DND-41 (cell line): ENCODE measurements around the gene ZFHX3.

Source experiments
- ATAC-seq: fragments of 200-7000 bp; cut with Tn5 transposase; 3 replicates; pipeline ENCODE4 v1.9.1; 2021; ENCODE audit warnings: low read depth; ENCODE audit not compliant: insufficient read depth
- DNase-seq: peaks from one replicate; pipeline ENCODE4 v3.0.0-alpha.2; 2020
- H2AFZ ChIP-seq: 2 replicates; pipeline ENCODE4 v1.6.0; 2012; ENCODE audit warnings: low read depth, low read length
- H3K27ac ChIP-seq: 2 replicates; pipeline ENCODE4 v1.5.1; 2012; ENCODE audit warnings: low read length, inconsistent platforms
- H3K27me3 ChIP-seq: fragments of 200-600 bp; sonication (generic); 2 replicates; pipeline ENCODE4 v1.6.0; 2012; ENCODE audit warnings: low read length, mild to moderate bottlenecking, inconsistent platforms; ENCODE audit not compliant: insufficient read depth, poor library complexity
- H3K36me3 ChIP-seq: 2 replicates; pipeline ENCODE4 v1.5.1; 2012; ENCODE audit warnings: low read length, inconsistent platforms; ENCODE audit not compliant: insufficient read depth
- H3K4me1 ChIP-seq: 2 replicates; pipeline ENCODE4 v1.5.1; 2012; ENCODE audit warnings: mild to moderate bottlenecking, low read length; ENCODE audit not compliant: insufficient read depth
- H3K4me2 ChIP-seq: 2 replicates; pipeline ENCODE4 v1.6.0; 2012; ENCODE audit warnings: mild to moderate bottlenecking, moderate library complexity, low read length, inconsistent platforms; ENCODE audit not compliant: insufficient read depth
- H3K4me3 ChIP-seq, 2 experiments: fragments of 200-600 bp in 1 of 2; shearing (Covaris generic) in 1 of 2; 2 replicates each; pipeline ENCODE4 v1.5.1; 2012 to 2016; ENCODE audit warnings: inconsistent platforms in 2 of 2, low read length in 2 of 2, mild to moderate bottlenecking in 2 of 2, low read depth in 1 of 2, moderate library complexity in 1 of 2
- H3K79me2 ChIP-seq: 2 replicates; pipeline ENCODE4 v1.6.0; 2012; ENCODE audit warnings: low read length, inconsistent platforms; ENCODE audit not compliant: insufficient read depth
- H3K9ac ChIP-seq: 2 replicates; pipeline ENCODE4 v1.6.0; 2012; ENCODE audit warnings: low read depth, mild to moderate bottlenecking, inconsistent platforms, low read length, moderate library complexity
- H3K9me3 ChIP-seq: 2 replicates; pipeline ENCODE4 v1.5.1; 2012; ENCODE audit warnings: low read length, moderate library complexity, mild to moderate bottlenecking, inconsistent platforms; ENCODE audit not compliant: insufficient read depth, severe bottlenecking
- H4K20me1 ChIP-seq: 2 replicates; pipeline ENCODE4 v1.6.0; 2012; ENCODE audit warnings: low read length; ENCODE audit not compliant: insufficient read depth
- EZH2 ChIP-seq: IDR thresholded peaks from 3 replicates; pipeline ENCODE4 v1.6.1; 2012; ENCODE audit warnings: borderline replicate concordance, low read depth, mild to moderate bottlenecking, moderate library complexity, low read length, inconsistent platforms; ENCODE audit not compliant: severe bottlenecking
- TF ChIP-seq, protein P1 (sequence below): IDR thresholded peaks from 2 replicates; pipeline ENCODE4 v1.5.1; 2012; ENCODE audit warnings: borderline replicate concordance, low read length, moderate library complexity, mild to moderate bottlenecking; ENCODE audit not compliant: poor library complexity, severe bottlenecking; ENCODE audit errors: extremely low read depth

ZFHX3 gene

GRCh38 chr16:72896485-72897118 lies 151.3 kb downstream of the ZFHX3 start:
- TF ChIP-seq, protein P1, sequence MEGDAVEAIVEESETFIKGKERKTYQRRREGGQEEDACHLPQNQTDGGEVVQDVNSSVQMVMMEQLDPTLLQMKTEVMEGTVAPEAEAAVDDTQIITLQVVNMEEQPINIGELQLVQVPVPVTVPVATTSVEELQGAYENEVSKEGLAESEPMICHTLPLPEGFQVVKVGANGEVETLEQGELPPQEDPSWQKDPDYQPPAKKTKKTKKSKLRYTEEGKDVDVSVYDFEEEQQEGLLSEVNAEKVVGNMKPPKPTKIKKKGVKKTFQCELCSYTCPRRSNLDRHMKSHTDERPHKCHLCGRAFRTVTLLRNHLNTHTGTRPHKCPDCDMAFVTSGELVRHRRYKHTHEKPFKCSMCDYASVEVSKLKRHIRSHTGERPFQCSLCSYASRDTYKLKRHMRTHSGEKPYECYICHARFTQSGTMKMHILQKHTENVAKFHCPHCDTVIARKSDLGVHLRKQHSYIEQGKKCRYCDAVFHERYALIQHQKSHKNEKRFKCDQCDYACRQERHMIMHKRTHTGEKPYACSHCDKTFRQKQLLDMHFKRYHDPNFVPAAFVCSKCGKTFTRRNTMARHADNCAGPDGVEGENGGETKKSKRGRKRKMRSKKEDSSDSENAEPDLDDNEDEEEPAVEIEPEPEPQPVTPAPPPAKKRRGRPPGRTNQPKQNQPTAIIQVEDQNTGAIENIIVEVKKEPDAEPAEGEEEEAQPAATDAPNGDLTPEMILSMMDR, result no peak
- TF ChIP-seq EZH2, result no peak
- no peak for ATAC-seq

GRCh38 chr16:72895951-72896350 lies 152.0 kb downstream of the ZFHX3 start:
- no peak overlapping the region for H3K27ac ChIP-seq
- no peaks in the 10 kb centered on the region for H3K36me3 ChIP-seq
- H4K20me1 ChIP-seq, result no peaks in the 10 kb centered on the region
- H3K27me3 ChIP-seq, result no peaks in the 10 kb centered on the region
- no peak overlapping the region for H3K4me2 ChIP-seq
- ATAC-seq (no peak), DNase-seq (no peak)
- no peaks in the 10 kb centered on the region for H3K79me2 ChIP-seq
- TF ChIP-seq, protein P1, result no peak
- TF ChIP-seq EZH2, result no peak
- no peak overlapping the region for H2AFZ ChIP-seq
- no peaks in the 10 kb centered on the region for H3K4me1 ChIP-seq
- H3K9me3 ChIP-seq, result no peaks in the 10 kb centered on the region
- H3K4me3 ChIP-seq, result no peak overlapping the region
- no peak overlapping the region for H3K9ac ChIP-seq

More at GRCh38 chr16:72896485-72897118, 151.3 kb downstream of the ZFHX3 start:
- H3K9me3 ChIP-seq, result no peaks in the 10 kb centered on the region
- no peaks in the 10 kb centered on the region for H3K36me3 ChIP-seq
- H3K4me1 ChIP-seq, result no peaks in the 10 kb centered on the region
- no peak overlapping the region for H3K4me3 ChIP-seq
- no peak overlapping the region for H3K27ac ChIP-seq
- H3K9ac ChIP-seq, result no peak overlapping the region
- no peak for DNase-seq
- no peaks in the 10 kb centered on the region for H3K27me3 ChIP-seq
- H2AFZ ChIP-seq, result no peak overlapping the region
- H3K4me2 ChIP-seq, result no peak overlapping the region
- H3K79me2 ChIP-seq, result no peaks in the 10 kb centered on the region
- no peaks in the 10 kb centered on the region for H4K20me1 ChIP-seq

- Histone ChIP-seq H3K4me1 (no peaks in the 10 kb centered on the region), H3K9ac (no peak overlapping the region), H3K36me3 (peaks cover 4% of the 10 kb centered on the region; the same call in 1 of the 2 replicates), H3K27ac (no peak overlapping the region), H2AFZ (no peak overlapping the region), H3K9me3 (no peaks in the 10 kb centered on the region), H3K27me3 (no peaks in the 10 kb centered on the region), H4K20me1 (no peaks in the 10 kb centered on the region), H3K4me3 (no peak overlapping the region), H3K4me2 (no peak overlapping the region), H3K79me2 (no peaks in the 10 kb centered on the region)
- TF ChIP-seq EZH2, result no peak
- TF ChIP-seq, protein P1, result no peak
- ATAC-seq (no peak), DNase-seq (no peak)
Observed at GRCh38 chr16:72894293-72895151, 153.4 kb downstream of the ZFHX3 start.
